Lower leg skin (tissue), 3 donors: Measurements from ENCODE around the gene ZNF28.

ENCODE experiments used
- CTCF ChIP-seq, 3 donors: fragments of 450-650 bp; IDR thresholded peaks; one replicate each; pipeline ENCODE4 v1.5.1; 2016; ENCODE audit warnings: antibody characterized with exemption in 3 of 3, mild to moderate bottlenecking in 3 of 3, moderate library complexity in 2 of 3
- POLR2A ChIP-seq, 2 donors: fragments of 450-650 bp; IDR thresholded peaks; one replicate each; pipeline ENCODE4 v1.6.1; 2016 to 2017; ENCODE audit warnings: antibody characterized with exemption in 2 of 2, mild to moderate bottlenecking in 1 of 2, moderate library complexity in 1 of 2

- TF ChIP-seq CTCF (IDR thresholded peaks at IDR 0.05) (no peak), POLR2A (IDR thresholded peaks at IDR 0.05) (no peak)
Observed at GRCh38 chr19:52778811-52779210, 42.6 kb downstream of the ZNF28 start.
